ENCODE data around the gene THSD7A. TPM values are rescaled to one million over a fixed set of nuclear protein-coding genes. Genes with fewer than 3 reads are reported as not detected.

THSD7A gene
- total and polyA plus RNA-seq, 2 of the 13 experiments (the other 11 are each of a cell fraction or from before 2014, with no cell fraction given): 0.01 to 0.07 TPM

DNA sequence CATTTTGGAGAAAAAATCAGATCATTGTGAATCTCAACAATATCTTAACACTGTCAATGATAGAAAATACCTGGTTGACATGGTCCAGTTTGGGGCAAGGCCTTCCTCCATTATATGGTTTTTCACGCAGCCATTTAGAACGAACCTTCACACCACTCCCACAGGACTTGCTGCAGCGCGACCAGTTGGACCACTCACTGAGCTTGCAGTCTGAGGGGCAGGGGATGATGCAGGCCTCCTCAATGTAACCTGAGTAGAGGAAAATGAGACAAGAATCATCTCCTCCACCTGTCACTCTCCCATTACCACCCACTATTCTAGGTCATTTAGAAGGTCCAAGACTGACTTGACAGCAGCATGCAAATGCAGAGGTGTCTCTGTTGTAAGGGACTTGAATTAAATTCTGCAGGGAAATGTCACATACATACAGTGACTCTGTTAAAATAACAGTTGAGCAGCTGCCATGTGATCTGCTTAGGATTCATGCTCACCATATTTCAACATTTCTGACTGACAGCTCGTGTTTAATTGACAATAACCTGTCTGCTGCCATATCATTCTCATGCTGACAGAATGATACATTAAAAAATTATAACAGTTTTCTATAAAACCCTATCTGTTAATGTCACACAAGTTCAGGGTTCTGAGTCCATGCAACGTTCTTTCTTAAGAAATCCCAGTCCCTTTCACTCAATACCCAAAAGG, 403.0 kb downstream of the THSD7A start (continued):
- TF ChIP-seq ZNF83 (CRISPR knock-in tag; IDR thresholded peaks at IDR 0.05; ENCODE audit: borderline replicate concordance) (no peak), MXI1 (IDR thresholded peaks at IDR 0.05; ENCODE audit: borderline replicate concordance, low read depth, low read length) (no peak), ESRRA (CRISPR knock-in tag; IDR thresholded peaks at IDR 0.05; ENCODE audit: low read depth) (no peak), EEA1 (CRISPR knock-in tag; IDR thresholded peaks at IDR 0.05; ENCODE audit: borderline replicate concordance) (no peak), ZNF572 (CRISPR knock-in tag; IDR thresholded peaks at IDR 0.05) (no peak), NBN (conservative IDR thresholded peaks at IDR 0.05) (no peak), MEIS2 (CRISPR knock-in tag; IDR thresholded peaks at IDR 0.05) (no peak), ZKSCAN8 (CRISPR knock-in tag; IDR thresholded peaks at IDR 0.05; ENCODE audit: borderline replicate concordance) (no peak)
- TF ChIP-seq, protein P1, sequence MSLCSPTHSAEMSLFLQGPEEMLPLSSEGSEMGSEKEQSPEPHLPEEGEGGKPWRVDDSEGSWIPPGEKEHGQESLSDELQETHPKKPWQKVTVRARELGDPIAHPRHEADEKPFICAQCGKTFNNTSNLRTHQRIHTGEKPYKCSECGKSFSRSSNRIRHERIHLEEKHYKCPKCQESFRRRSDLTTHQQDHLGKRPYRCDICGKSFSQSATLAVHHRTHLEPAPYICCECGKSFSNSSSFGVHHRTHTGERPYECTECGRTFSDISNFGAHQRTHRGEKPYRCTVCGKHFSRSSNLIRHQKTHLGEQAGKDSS (CRISPR knock-in tag; IDR thresholded peaks at IDR 0.05; ENCODE audit: borderline replicate concordance, low read depth): no peak
- TF ChIP-seq, protein P2, sequence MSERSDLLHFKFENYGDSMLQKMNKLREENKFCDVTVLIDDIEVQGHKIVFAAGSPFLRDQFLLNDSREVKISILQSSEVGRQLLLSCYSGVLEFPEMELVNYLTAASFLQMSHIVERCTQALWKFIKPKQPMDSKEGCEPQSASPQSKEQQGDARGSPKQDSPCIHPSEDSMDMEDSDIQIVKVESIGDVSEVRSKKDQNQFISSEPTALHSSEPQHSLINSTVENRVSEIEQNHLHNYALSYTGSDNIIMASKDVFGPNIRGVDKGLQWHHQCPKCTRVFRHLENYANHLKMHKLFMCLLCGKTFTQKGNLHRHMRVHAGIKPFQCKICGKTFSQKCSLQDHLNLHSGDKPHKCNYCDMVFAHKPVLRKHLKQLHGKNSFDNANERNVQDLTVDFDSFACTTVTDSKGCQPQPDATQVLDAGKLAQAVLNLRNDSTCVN (CRISPR knock-in tag; IDR thresholded peaks at IDR 0.05; ENCODE audit: borderline replicate concordance): no peak
- TF ChIP-seq, protein P3, sequence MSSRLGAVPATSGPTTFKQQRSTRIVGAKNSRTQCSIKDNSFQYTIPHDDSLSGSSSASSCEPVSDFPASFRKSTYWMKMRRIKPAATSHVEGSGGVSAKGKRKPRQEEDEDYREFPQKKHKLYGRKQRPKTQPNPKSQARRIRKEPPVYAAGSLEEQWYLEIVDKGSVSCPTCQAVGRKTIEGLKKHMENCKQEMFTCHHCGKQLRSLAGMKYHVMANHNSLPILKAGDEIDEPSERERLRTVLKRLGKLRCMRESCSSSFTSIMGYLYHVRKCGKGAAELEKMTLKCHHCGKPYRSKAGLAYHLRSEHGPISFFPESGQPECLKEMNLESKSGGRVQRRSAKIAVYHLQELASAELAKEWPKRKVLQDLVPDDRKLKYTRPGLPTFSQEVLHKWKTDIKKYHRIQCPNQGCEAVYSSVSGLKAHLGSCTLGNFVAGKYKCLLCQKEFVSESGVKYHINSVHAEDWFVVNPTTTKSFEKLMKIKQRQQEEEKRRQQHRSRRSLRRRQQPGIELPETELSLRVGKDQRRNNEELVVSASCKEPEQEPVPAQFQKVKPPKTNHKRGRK (CRISPR knock-in tag; IDR thresholded peaks at IDR 0.05): no peak
